Measurements from ENCODE around the gene ERG. TPM values are rescaled to one million over a fixed set of nuclear protein-coding genes. Genes with fewer than 3 reads are reported as not detected.

ERG gene
- total and polyA plus RNA-seq, 9 of the 15 experiments (the other 6 are each of a cell fraction or from before 2014, with no cell fraction given) = 0.06 TPM; not detected in 8

- TF ChIP-seq, protein P1, sequence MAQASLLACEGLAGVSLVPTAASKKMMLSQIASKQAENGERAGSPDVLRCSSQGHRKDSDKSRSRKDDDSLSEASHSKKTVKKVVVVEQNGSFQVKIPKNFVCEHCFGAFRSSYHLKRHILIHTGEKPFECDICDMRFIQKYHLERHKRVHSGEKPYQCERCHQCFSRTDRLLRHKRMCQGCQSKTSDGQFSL (CRISPR knock-in tag; IDR thresholded peaks at IDR 0.05) = no peak
- TF ChIP-seq, protein P1 (tag; IDR thresholded peaks at IDR 0.05) = no peak
- TF ChIP-seq SRF (CRISPR knock-in tag; IDR thresholded peaks at IDR 0.05) = no peak
- no peak for TF ChIP-seq MECOM (CRISPR knock-in tag; IDR thresholded peaks at IDR 0.05)
- TF ChIP-seq SMC3 (conservative IDR thresholded peaks at IDR 0.05; ENCODE audit: insufficient read depth, low read depth, low read length) = no peak
Observed at GRCh38 chr21:38350684-38351083, 147.6 kb downstream of the ERG start (continued).

GRCh38 chr21:38349977-38350376, 148.3 kb downstream of the ERG start:
- FAIRE-seq (no peak), ATAC-seq (no peak), DNase-seq (ENCODE audit: extremely low read depth in 1 of 4, low spot score in 3 of 4) (no peak)
- no peak overlapping the region for H3K27ac ChIP-seq (ENCODE audit: extremely low read depth, low read depth, low read length)
- H3K9me3 ChIP-seq (replicated peaks; ENCODE audit: control insufficient read depth, insufficient read depth, low read depth, low read length) = no peaks in the 10 kb centered on the region
- H3K4me2 ChIP-seq (ENCODE audit: insufficient read depth, low read length) = no peak overlapping the region
- in situ Hi-C loops (cut with MboI) = loop anchor here (5.0 kb wide), 2 partner anchors 193 to 653 kb away; no protein-coding TSS in a partner anchor
- BruUV-seq (replicated peaks) = no TSS peak
- ChIA-PET CTCF (ENCODE audit: low intra/inter-chr PET ratio) (no interaction called here), POLR2A (no interaction called here)
- H3K9ac ChIP-seq (ENCODE audit: insufficient read depth in 1 of 2, low read depth in 2 of 2, low read length in 2 of 2) = no peak overlapping the region
- no peaks in the 10 kb centered on the region; the same call in none of the 2 replicates for H4K20me1 ChIP-seq (replicated peaks; ENCODE audit: control insufficient read depth, insufficient read depth, low read length)
- H3K9me1 ChIP-seq (ENCODE audit: control insufficient read depth, insufficient read depth, low read length) = no peaks in the 10 kb centered on the region
- intact Hi-C loops (cut with micrococcal nuclease) = loop anchor here (5.0 to 10.0 kb wide), 4 partner anchors 178 to 675 kb away; partner anchors contain the start of gene KCNJ6
- peaks cover 16 to 44% of the 10 kb centered on the region in 2 experiments for H3K27me3 ChIP-seq (ENCODE audit: control insufficient read depth in 2 of 2, insufficient read depth in 2 of 2, low read length in 2 of 2)
- 0% methylated on average over 2 of the region's 2 CpGs for WGBS (ENCODE audit: insufficient coverage, low coverage, missing lambda C conversion rate)
- no peak overlapping the region for H3K4me3 ChIP-seq
- H2AFZ ChIP-seq (ENCODE audit: low read depth, low read length) = no peak overlapping the region
- H3K79me2 ChIP-seq (ENCODE audit: control insufficient read depth, insufficient read depth, low read length) = no peaks in the 10 kb centered on the region
- H3K4me1 ChIP-seq (replicated peaks in 1 of 2; ENCODE audit: control insufficient read depth in 2 of 2, insufficient read depth in 2 of 2, low read length in 2 of 2) = peaks cover 0 to 3% of the 10 kb centered on the region in 2 experiments; a peak in 1 of 5 replicates
- no peaks in the 10 kb centered on the region for H3K36me3 ChIP-seq (ENCODE audit: control insufficient read depth, insufficient read depth, low read length)
- TF ChIP-seq E2F5 (CRISPR knock-in tag; IDR thresholded peaks at IDR 0.05) (no peak), ZNF253 (CRISPR knock-in tag; conservative IDR thresholded peaks at IDR 0.05) (no peak), GTF2A2 (tag; IDR thresholded peaks at IDR 0.05) (no peak), NFE2L1 (tag; IDR thresholded peaks at IDR 0.05; ENCODE audit: borderline replicate concordance, low read depth) (no peak), FOXA1 (IDR thresholded peaks at IDR 0.05; ENCODE audit: borderline replicate concordance) (no peak), FOXK1 (CRISPR knock-in tag; IDR thresholded peaks at IDR 0.05; ENCODE audit: borderline replicate concordance) (no peak)
- TF ChIP-seq, protein P2, sequence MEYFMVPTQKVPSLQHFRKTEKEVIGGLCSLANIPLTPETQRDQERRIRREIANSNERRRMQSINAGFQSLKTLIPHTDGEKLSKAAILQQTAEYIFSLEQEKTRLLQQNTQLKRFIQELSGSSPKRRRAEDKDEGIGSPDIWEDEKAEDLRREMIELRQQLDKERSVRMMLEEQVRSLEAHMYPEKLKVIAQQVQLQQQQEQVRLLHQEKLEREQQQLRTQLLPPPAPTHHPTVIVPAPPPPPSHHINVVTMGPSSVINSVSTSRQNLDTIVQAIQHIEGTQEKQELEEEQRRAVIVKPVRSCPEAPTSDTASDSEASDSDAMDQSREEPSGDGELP (CRISPR knock-in tag; IDR thresholded peaks at IDR 0.05; ENCODE audit: borderline replicate concordance) = no peak
- TF ChIP-seq, protein P3, sequence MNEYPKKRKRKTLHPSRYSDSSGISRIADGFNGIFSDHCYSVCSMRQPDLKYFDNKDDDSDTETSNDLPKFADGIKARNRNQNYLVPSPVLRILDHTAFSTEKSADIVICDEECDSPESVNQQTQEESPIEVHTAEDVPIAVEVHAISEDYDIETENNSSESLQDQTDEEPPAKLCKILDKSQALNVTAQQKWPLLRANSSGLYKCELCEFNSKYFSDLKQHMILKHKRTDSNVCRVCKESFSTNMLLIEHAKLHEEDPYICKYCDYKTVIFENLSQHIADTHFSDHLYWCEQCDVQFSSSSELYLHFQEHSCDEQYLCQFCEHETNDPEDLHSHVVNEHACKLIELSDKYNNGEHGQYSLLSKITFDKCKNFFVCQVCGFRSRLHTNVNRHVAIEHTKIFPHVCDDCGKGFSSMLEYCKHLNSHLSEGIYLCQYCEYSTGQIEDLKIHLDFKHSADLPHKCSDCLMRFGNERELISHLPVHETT (CRISPR knock-in tag; conservative IDR thresholded peaks at IDR 0.05 in 1 of 2, IDR thresholded peaks at IDR 0.05 in 1 of 2) = no peak
- TF ChIP-seq, protein P4, sequence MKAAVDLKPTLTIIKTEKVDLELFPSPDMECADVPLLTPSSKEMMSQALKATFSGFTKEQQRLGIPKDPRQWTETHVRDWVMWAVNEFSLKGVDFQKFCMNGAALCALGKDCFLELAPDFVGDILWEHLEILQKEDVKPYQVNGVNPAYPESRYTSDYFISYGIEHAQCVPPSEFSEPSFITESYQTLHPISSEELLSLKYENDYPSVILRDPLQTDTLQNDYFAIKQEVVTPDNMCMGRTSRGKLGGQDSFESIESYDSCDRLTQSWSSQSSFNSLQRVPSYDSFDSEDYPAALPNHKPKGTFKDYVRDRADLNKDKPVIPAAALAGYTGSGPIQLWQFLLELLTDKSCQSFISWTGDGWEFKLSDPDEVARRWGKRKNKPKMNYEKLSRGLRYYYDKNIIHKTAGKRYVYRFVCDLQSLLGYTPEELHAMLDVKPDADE (conservative IDR thresholded peaks at IDR 0.05; ENCODE audit: control insufficient read depth, low read depth, low read length) = no peak
